Glomerular visceral epithelial cell (primary cell): ENCODE results near the gene CEP131.
"Not testable (repeated sequence)": the region's sequence is repeated elsewhere in the genome, so short reads cannot be mapped to it uniquely, and the experiment has no call there.

Source experiments
- DNase-seq: peaks from one replicate; pipeline ENCODE4 v3.0.0-alpha.2; 2016; ENCODE audit errors: extremely low spot score

Gene CEP131

GRCh38 chr17:81238815-81239713, 16.3 kb upstream of the CEP131 start, which contains the start of the genes NDUFAF8 and TEPSIN:
Gene NDUFAF8, plus strand, starts transcription at chr17:81239318. Its CDS starts 46 bp downstream, at chr17:81239364.
Gene TEPSIN, minus strand, starts transcription at chr17:81239055. Its CDS starts 22 bp downstream, at chr17:81239033.
- peak; percentile 99 for DNase-seq

GRCh38 chr17:81238490-81238814, 15.7 kb upstream of the CEP131 start:
- no peak for DNase-seq

GRCh38 chr17:81237591-81238489, 15.1 kb upstream of the CEP131 start:
- no peak for DNase-seq

GRCh38 chr17:81236784-81237183, 14.0 kb upstream of the CEP131 start:
- no peak for DNase-seq

GRCh38 chr17:81235822-81236740, 13.3 kb upstream of the CEP131 start:
- no peak for DNase-seq

GRCh38 chr17:81234940-81235821, 12.4 kb upstream of the CEP131 start:
- DNase-seq: no peak

GRCh38 chr17:81234506-81234855, 11.7 kb upstream of the CEP131 start:
- DNase-seq: no peak

GRCh38 chr17:81233811-81234505, 11.2 kb upstream of the CEP131 start:
- DNase-seq: no peak

- DNase-seq: no peak
Observed at GRCh38 chr17:81233316-81233715, 10.6 kb upstream of the CEP131 start.

- DNase-seq: no peak
Observed at GRCh38 chr17:81232616-81233241, 10.0 kb upstream of the CEP131 start.

- no peak for DNase-seq
Observed at GRCh38 chr17:81231766-81232581, 9.2 kb upstream of the CEP131 start.

GRCh38 chr17:81231121-81231645, 8.4 kb upstream of the CEP131 start:
- DNase-seq: no peak

GRCh38 chr17:81230043-81230820, 7.5 kb upstream of the CEP131 start:
- DNase-seq: no peak

GRCh38 chr17:81229666-81229920, 6.8 kb upstream of the CEP131 start:
- no peak for DNase-seq

GRCh38 chr17:81228834-81229665, 6.3 kb upstream of the CEP131 start:
- DNase-seq: no peak

- DNase-seq: no peak
Observed at GRCh38 chr17:81228420-81228819, 5.7 kb upstream of the CEP131 start.

- DNase-seq: not testable (repeated sequence)
Observed at GRCh38 chr17:81227630-81228029, 4.9 kb upstream of the CEP131 start.
